Measurements from ENCODE around the gene ZMYND8.

GRCh38 chr20:47310729-47311128 is 45.8 kb downstream of the ZMYND8 start:
- TF ChIP-seq CTCF (IDR thresholded peaks at IDR 0.05) = no peak
- TF ChIP-seq POLR2A (IDR thresholded peaks at IDR 0.05) = no peak

All from heart left ventricle (tissue), 13 donors.